Neuron (in vitro differentiated cells): Measurements from ENCODE around the gene CFB.

Experiments
- H2AFZ ChIP-seq: one replicate; pipeline ENCODE4 v1.6.1; 2013; ENCODE audit warnings: low read depth, mild to moderate bottlenecking, inconsistent platforms, low read length, moderate library complexity
- H3K27me3 ChIP-seq: one replicate; pipeline ENCODE4 v1.6.1; 2013; ENCODE audit warnings: low read length; ENCODE audit not compliant: insufficient read depth
- H3K36me3 ChIP-seq: one replicate; pipeline ENCODE4 v1.6.1; 2013; ENCODE audit warnings: low read length; ENCODE audit not compliant: insufficient read depth
- H3K4me1 ChIP-seq: one replicate; pipeline ENCODE4 v1.6.1; 2013; ENCODE audit warnings: low read length; ENCODE audit not compliant: insufficient read depth
- H3K4me3 ChIP-seq: 2 replicates; pipeline ENCODE4 v1.5.1; 2013; ENCODE audit warnings: mild to moderate bottlenecking, low read length, moderate library complexity
- H3K9me3 ChIP-seq: one replicate; pipeline ENCODE4 v1.6.1; 2013; ENCODE audit warnings: low read length

The CFB gene

DNA sequence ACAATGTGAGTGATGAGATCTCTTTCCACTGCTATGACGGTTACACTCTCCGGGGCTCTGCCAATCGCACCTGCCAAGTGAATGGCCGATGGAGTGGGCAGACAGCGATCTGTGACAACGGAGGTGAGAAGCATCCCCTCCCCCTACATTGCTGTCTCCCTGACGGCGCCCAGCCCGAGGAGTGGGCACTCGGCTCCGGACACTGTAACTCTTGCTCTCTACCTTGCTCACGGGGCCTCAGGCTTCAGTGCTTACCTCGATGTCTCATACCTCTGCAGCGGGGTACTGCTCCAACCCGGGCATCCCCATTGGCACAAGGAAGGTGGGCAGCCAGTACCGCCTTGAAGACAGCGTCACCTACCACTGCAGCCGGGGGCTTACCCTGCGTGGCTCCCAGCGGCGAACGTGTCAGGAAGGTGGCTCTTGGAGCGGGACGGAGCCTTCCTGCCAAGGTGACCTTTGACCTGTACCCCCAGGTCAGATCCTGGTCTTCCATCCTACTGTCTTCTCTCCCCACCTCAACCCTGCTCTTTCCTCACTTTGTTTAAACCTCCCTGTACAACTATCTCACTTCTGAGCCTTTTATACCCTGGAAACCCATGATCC is 1.3 kb downstream of the CFB start:
- Histone ChIP-seq H3K9me3 (no peaks in the 10 kb centered on the region), H3K4me3 (no peak overlapping the region), H2AFZ (no peak overlapping the region), H3K36me3 (peaks cover 18% of the 10 kb centered on the region), H3K4me1 (peaks cover 10% of the 10 kb centered on the region), H3K27me3 (no peaks in the 10 kb centered on the region)

DNA sequence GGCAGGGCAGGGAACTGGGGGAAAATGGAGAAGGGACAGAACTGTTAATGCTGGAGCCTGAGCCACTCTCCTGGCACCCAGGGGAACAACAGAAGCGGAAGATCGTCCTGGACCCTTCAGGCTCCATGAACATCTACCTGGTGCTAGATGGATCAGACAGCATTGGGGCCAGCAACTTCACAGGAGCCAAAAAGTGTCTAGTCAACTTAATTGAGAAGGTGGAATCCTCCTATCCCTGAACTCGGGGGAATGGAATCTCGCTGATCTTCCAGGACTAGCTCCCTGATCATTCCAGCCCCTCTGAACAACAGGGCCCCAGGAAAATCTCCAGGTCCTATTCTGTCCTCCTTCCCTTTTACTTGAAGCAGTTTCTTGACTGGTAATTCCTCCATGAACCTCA is 2.0 kb downstream of the CFB start:
- Histone ChIP-seq H3K36me3 (peaks cover 25% of the 10 kb centered on the region), H3K4me3 (no peak overlapping the region), H2AFZ (no peak overlapping the region), H3K27me3 (no peaks in the 10 kb centered on the region), H3K4me1 (peaks cover 10% of the 10 kb centered on the region), H3K9me3 (no peaks in the 10 kb centered on the region)

DNA sequence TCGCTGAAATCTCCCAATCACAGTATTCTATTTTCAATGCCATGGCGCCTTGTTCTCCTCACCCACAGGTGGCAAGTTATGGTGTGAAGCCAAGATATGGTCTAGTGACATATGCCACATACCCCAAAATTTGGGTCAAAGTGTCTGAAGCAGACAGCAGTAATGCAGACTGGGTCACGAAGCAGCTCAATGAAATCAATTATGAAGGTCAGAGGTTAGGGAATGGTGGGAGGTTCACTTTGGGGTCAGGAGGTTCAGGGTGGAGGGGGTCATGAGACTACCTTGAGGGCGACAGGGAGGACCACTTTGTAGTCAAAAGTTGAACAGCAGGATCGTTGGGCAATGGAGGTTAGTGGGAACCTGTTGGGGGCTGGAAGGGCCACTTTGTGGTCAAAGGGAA is 2.4 kb downstream of the CFB start:
- Histone ChIP-seq H3K4me3 (no peak overlapping the region), H3K27me3 (no peaks in the 10 kb centered on the region), H3K4me1 (peaks cover 10% of the 10 kb centered on the region), H3K9me3 (no peaks in the 10 kb centered on the region), H2AFZ (no peak overlapping the region), H3K36me3 (peaks cover 29% of the 10 kb centered on the region)

DNA sequence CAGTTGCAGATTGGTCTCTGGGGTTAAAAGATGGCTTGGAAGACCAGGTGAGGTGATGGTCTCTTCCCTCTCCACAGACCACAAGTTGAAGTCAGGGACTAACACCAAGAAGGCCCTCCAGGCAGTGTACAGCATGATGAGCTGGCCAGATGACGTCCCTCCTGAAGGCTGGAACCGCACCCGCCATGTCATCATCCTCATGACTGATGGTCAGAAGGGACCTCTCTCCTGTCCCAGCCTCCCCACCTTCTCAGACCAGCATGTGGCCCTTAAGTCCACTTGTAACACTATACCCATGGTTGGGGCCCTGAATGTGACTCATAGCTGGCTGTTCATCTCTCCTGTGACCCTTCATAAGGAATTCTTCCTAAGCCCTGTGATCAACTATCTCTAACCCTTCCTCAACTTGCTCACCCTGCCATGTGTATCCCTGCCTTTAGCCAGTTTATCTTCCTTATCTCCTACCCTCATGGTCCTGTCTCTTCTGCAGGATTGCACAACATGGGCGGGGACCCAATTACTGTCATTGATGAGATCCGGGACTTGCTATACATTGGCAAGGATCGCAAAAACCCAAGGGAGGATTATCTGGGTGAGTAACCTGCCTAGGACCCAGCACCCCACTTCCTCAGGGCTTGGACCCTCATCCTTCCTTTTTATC is 3.0 kb downstream of the CFB start:
- no peak overlapping the region for H3K4me3 ChIP-seq
- H2AFZ ChIP-seq: no peak overlapping the region

DNA sequence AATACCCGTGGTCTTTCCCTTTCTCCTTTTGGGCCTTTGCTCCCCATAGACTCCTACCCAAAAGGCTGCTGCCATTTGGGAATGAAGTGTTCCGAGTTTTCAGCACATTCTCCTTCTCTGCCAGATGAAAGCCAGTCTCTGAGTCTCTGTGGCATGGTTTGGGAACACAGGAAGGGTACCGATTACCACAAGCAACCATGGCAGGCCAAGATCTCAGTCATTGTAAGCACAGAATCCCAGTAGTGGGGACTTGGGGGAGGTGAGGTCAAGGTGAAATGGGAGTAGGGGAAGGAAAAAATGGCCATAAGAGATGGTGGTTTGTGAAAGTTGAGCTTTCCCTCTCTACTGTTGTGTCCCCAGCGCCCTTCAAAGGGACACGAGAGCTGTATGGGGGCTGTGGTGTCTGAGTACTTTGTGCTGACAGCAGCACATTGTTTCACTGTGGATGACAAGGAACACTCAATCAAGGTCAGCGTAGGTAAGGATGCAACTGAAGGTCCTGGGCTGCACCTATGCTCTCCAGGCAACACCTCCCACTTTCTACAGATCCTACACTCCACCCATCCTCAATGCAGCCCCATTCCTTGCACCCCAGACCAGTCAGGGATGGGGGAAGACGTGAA is 4.1 kb downstream of the CFB start:
- no peak overlapping the region for H2AFZ ChIP-seq

More for the DNA sequence above, 3.0 kb downstream of the CFB start:
- no peaks in the 10 kb centered on the region for H3K27me3 ChIP-seq
- H3K9me3 ChIP-seq: no peaks in the 10 kb centered on the region
- H3K36me3 ChIP-seq: peaks cover 34% of the 10 kb centered on the region
- peaks cover 10% of the 10 kb centered on the region for H3K4me1 ChIP-seq

DNA sequence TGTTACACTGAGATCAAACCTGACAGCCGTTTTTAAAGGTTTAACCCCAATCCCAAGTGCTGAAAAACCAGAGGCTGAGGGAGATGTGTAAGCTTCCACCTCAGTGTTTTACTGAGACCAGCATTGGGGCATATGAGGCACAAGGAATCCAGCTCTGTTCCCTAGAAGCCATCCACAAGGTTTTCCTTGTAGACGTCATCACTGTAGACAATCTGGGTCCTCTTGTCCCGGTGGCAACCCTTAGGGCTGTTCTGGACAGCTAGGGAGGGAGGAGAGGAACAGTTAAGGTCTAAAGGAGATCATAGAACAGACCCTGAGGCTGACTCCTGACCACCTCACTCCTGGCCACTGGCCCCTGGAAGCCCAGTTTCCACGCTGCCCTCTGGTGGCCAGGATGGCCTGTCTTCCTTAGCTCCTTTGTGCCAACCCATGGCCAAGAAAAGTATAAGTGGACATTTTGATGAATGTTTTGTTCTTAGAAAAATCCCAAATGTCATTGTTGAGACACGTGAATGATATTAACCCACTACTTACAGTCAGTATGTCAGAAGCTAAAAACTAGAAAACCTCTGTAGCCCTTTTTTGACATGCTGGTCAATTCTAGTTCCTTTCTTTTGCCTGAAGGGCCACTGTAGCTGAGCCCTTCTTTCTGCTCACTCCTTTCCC is 6.4 kb downstream of the CFB start:
- no peak overlapping the region for H3K4me3 ChIP-seq
- H2AFZ ChIP-seq: no peak overlapping the region
- H3K9me3 ChIP-seq: no peaks in the 10 kb centered on the region
- no peaks in the 10 kb centered on the region for H3K4me1 ChIP-seq
- H3K27me3 ChIP-seq: no peaks in the 10 kb centered on the region
- peaks cover 66% of the 10 kb centered on the region for H3K36me3 ChIP-seq

More for the DNA sequence above, 4.1 kb downstream of the CFB start:
- Histone ChIP-seq H3K36me3 (peaks cover 46% of the 10 kb centered on the region), H3K9me3 (no peaks in the 10 kb centered on the region), H3K4me1 (peaks cover 10% of the 10 kb centered on the region), H3K27me3 (no peaks in the 10 kb centered on the region), H3K4me3 (no peak overlapping the region)

DNA sequence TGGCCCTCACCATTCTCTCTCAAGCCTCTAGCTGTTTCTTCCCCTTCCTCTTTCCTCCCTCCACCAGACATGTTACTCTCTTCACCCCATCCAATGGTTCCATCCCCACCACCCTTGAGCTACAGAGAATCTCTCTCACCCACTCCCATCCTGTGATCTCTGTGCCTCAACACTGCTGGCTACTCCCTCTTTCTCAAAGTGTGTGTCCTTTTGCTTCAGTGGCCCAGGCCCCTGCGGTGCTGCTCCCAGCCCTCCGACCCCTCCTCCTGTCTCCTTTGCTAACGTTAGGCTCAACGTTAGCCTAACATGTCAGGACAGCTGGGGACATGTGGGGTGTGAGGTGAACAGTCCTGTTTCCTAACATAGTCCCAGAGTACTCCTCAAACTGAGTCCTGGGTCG is 7.0 kb downstream of the CFB start:
- peaks cover 66% of the 10 kb centered on the region for H3K36me3 ChIP-seq
- H3K4me3 ChIP-seq: no peak overlapping the region
- no peaks in the 10 kb centered on the region for H3K27me3 ChIP-seq
- peaks cover 3% of the 10 kb centered on the region for H3K4me1 ChIP-seq
- H2AFZ ChIP-seq: no peak overlapping the region
- no peaks in the 10 kb centered on the region for H3K9me3 ChIP-seq

DNA sequence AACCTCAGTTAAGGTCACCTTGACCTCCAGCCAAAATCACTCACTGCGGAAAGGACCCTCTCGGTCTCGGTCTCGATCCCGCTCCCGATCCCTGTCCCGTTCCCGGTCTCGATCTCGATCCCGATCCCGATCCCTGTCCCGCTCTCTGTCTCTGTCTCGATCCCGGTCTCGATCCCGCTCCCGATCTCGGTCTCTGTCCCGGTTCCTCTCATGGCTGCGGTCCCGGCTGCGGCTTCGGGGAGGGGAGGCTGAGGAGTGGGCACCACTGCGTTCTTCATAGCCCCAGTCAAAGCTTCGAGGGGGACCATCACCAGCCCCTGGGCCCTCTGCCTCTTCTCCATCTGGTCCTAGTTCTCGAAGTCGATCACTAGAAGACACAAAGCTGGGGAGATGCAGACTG is 8.6 kb downstream of the CFB start:
- no peak overlapping the region for H2AFZ ChIP-seq
- H3K4me3 ChIP-seq: no peak overlapping the region
- peaks cover 12% of the 10 kb centered on the region for H3K4me1 ChIP-seq
- H3K36me3 ChIP-seq: peaks cover 66% of the 10 kb centered on the region
- H3K9me3 ChIP-seq: no peaks in the 10 kb centered on the region
- H3K27me3 ChIP-seq: no peaks in the 10 kb centered on the region

DNA sequence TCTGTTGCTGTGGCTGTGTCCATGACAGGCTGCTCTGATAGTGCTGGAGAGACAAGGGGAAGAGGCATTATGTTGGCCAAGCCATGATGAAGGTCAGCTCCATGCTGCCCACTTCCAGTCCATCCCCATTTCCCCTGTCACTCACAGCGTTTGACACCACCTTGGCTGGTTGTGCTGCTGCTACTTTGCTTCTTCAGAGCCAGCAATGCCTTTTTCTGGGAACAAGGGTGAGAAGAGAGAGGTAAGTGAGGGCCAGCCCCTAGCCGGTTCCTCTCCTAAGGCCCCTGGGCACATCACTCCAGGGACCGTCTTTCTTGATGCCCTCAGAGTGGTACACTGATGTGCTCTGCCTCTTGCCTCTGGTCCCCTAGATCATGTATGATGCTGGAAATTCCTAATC is 10.9 kb downstream of the CFB start:
- peaks cover 18% of the 10 kb centered on the region for H3K4me1 ChIP-seq
- no peak overlapping the region for H2AFZ ChIP-seq
- H3K4me3 ChIP-seq: no peak overlapping the region
- H3K9me3 ChIP-seq: no peaks in the 10 kb centered on the region
- no peaks in the 10 kb centered on the region for H3K27me3 ChIP-seq
- peaks cover 66% of the 10 kb centered on the region for H3K36me3 ChIP-seq

DNA sequence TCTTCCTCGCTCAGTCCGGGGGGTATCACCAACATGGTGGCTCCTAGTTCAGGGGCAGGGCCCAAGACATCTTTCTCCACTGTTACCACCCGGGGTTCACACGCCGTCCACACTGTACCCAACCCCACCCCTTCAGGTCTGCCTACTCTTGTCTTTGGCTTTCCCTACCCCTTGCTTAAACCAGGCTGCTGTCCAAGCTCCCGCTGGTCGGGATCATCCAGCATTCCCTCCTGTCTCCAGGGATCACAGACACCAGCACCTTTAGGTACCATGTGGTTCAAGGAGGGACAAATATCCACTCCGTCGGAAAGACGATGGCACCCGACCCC is 12.5 kb downstream of the CFB start:
- peak overlapping the region; percentile 86 for H3K4me3 ChIP-seq
- H3K4me1 ChIP-seq: peaks cover 18% of the 10 kb centered on the region
- H3K36me3 ChIP-seq: peaks cover 66% of the 10 kb centered on the region
- H2AFZ ChIP-seq: peak overlapping the region; percentile 33
- no peaks in the 10 kb centered on the region for H3K9me3 ChIP-seq
- no peaks in the 10 kb centered on the region for H3K27me3 ChIP-seq

DNA sequence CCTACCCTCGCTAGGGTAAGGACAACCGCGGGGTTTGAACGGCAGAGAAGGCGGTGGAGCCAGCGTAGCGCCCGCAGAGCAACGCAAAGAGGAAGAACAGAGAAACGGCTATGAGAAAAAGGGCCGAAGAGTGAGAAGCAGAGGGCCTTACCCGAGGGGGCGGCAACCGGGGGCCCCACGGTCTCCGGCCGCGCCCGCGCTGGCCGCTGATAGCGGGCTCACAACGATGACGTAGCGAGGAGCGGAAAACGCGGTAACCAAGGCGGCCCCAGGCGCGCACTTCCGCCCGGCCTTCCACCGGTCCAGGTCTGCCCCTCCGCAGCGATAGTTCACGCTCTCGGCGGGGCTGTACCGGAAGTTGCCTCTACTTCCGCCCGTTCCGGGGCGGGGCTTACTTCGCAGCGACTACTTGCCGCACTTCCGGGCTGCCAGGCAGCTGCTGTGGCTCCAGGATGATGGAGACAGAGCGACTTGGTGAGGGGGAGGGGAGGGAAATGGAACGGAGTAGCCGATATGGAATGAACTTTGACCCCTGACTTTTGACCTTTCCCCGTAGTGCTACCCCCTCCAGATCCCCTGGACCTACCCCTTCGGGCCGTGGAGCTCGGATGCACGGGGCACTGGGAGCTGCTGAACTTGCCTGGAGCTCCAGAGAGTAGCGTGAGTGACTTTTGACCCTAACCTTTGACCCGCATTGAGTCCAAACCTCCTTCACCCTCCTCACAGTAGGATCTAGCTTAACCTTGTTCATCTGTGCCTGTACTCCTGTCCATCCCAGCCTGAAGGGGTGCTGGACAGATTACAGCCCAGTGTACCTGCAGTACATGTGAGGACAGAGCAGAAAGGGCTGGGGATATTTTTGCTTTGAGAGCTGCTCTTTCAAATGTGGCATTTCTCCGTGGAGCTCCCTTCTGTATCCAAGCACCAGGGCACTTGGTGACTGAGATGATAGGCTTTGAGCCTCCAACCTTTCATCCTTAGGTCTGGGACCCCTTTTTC is 13.1 kb downstream of the CFB start, which contains the start of the genes NELFE and SKIC2:
Gene NELFE (minus strand): TSS at position 231 of the 999 bp plus-strand sequence. CDS start 525 bp downstream, outside the sequence.
Gene SKIC2 (plus strand): TSS at position 435 of the 999 bp plus-strand sequence. CDS start 18 bp downstream, at position 453.
- Histone ChIP-seq H2AFZ (peak within 1 kb of the TSS; percentile 33), H3K27me3 (no peaks in the 10 kb centered on the region), H3K4me1 (peaks cover 18% of the 10 kb centered on the region), H3K9me3 (no peaks in the 10 kb centered on the region), H3K4me3 (peak within 1 kb of the TSS; percentile 86), H3K36me3 (peaks cover 66% of the 10 kb centered on the region)

DNA sequence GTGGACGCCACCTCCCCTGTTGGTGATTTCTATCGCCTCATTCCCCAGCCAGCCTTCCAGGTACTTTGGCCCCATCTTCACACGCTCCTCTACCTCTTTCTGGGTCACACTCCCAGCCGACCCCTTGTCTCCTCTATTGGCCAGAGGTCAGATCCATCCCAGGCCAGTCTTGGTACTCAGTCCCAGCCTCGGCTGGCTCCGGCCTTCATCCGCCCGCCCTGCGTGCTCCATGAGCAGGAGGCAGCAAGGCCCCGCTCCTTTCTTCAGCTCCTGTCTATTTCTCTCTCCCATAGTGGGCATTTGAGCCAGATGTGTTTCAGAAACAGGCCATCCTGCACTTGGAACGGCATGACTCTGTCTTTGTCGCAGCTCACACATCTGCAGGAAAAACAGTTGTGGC is 15.7 kb downstream of the CFB start:
- peaks cover 58% of the 10 kb centered on the region for H3K36me3 ChIP-seq
- H3K27me3 ChIP-seq: no peaks in the 10 kb centered on the region
- H3K4me3 ChIP-seq: no peak overlapping the region
- H3K4me1 ChIP-seq: peaks cover 18% of the 10 kb centered on the region
- no peak overlapping the region for H2AFZ ChIP-seq
- no peaks in the 10 kb centered on the region for H3K9me3 ChIP-seq
